Right lobe of liver (tissue), 4 donors: ENCODE results near the gene EBLN2.

Experiments
- CTCF ChIP-seq, 4 donors: fragments of 200-600 bp in 3 of 4; fragments of 450-650 bp in 1 of 4; IDR thresholded peaks; one replicate each; pipeline versions ENCODE4 v1.5.1 to v1.8.0; 2016 to 2022; ENCODE audit warnings: antibody characterized with exemption in 4 of 4, mild to moderate bottlenecking in 2 of 4
- POLR2A ChIP-seq: fragments of 450-650 bp; IDR thresholded peaks from one replicate; pipeline ENCODE4 v1.6.1; 2017; ENCODE audit warnings: antibody characterized with exemption, mild to moderate bottlenecking
- donor health status: DM: no; HTN: no; CAD: no.
- donor health status: DM: no; HTN: no; CAD: no.
- donor health status: DM: no; HTN: yes; CAD: no.

DNA sequence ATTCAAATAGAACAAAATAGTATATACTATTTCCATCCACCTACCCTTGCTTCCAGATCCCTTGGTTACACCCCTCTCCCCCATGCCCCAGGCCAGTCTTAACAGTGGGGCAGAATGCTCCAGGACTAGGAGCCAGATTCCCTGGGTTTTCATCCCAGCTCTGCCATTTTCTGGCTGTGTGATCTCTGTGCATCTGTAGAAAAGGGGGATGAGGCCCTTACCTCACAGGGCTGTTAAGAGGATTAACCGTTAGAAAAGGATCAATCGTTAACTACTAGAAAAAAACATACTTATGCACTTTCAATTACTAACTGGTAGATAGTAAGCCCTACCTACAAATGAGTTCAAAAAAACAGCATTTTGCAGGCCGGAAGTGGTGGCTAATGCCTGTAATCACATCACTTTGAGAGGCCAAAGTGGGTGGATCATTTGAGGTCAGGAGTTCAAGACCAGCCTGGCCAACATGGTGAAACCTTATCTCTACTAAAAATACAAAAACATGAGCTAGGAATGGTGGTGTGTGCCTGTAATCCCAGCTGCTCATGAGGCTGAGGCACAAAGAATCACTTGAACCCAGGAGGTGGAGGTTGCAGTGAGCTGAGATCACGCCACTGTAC is 11.7 kb downstream of the EBLN2 start:
- no peak for TF ChIP-seq CTCF (IDR thresholded peaks at IDR 0.05)
- TF ChIP-seq POLR2A = no peak
